B cell (primary cell): ENCODE results near the gene MRTO4. TPM values are rescaled to one million over a fixed set of nuclear protein-coding genes. Genes with fewer than 3 reads are reported as not detected.

Source experiments
- ATAC-seq: fragments of 200-7000 bp; cut with Tn5 transposase; one replicate; pipeline ENCODE4 v1.10.0; 2021; ENCODE audit warnings: low read depth, mild to moderate bottlenecking, moderate number of reproducible peaks, moderate library complexity
- CTCF ChIA-PET: fragments of 350-600 bp; sonication (Branson Sonifier 250); formaldehyde crosslinking; loops from one replicate; lab custom pipeline; 2021; ENCODE audit warnings: antibody characterized with exemption, inconsistent platforms; lab: Charles Lee
- POLR2A ChIA-PET: fragments of 350-600 bp; sonication (Branson Sonifier 250); formaldehyde crosslinking; loops from one replicate; lab custom pipeline; 2021; ENCODE audit warnings: antibody characterized with exemption; lab: Charles Lee
- DNase-seq: peaks from one replicate; pipeline ENCODE4 v3.0.0; 2013
- H2AFZ ChIP-seq: 2 replicates; pipeline ENCODE4 v1.6.1; 2012; ENCODE audit warnings: mild to moderate bottlenecking, low read depth, low read length; ENCODE audit not compliant: insufficient read depth, poor library complexity, severe bottlenecking
- H3K27ac ChIP-seq, 2 donors: 1 replicate in 1 of 2; 2 replicates in 1 of 2; pipeline ENCODE4 v1.5.1; 2012 to 2013; ENCODE audit warnings: low read length in 2 of 2, mild to moderate bottlenecking in 2 of 2, moderate library complexity in 1 of 2
- H3K27me3 ChIP-seq, 4 experiments: fragments of 200-600 bp in 1 of 4; sonication (generic) in 1 of 4; replicated peaks in 1 of 4; 1 replicate in 2 of 4; 2 replicates in 2 of 4; pipeline versions ENCODE4 v1.6.1 to v1.7.0; 2013 to 2016; ENCODE audit warnings: low read length in 3 of 4, mild to moderate bottlenecking in 2 of 4, mixed read lengths in 1 of 4, moderate library complexity in 1 of 4; ENCODE audit not compliant: insufficient read depth in 4 of 4, control insufficient read depth in 3 of 4; ENCODE audit errors: control extremely low read depth in 1 of 4
- H3K36me3 ChIP-seq, 2 experiments: replicated peaks in 1 of 2; 1 replicate in 1 of 2; 2 replicates in 1 of 2; pipeline versions ENCODE4 v1.6.1 to v1.7.1; 2013; ENCODE audit warnings: low read length in 1 of 2; ENCODE audit not compliant: insufficient read depth in 2 of 2, control insufficient read depth in 1 of 2; ENCODE audit errors: control extremely low read depth in 1 of 2, extremely low read depth in 1 of 2
- H3K4me1 ChIP-seq, 2 donors: fragments of 200-600 bp in 1 of 2; sonication (generic) in 1 of 2; 1 replicate in 1 of 2; 2 replicates in 1 of 2; pipeline versions ENCODE4 v1.5.1 to v1.6.1; 2013 to 2017; ENCODE audit warnings: low read length in 2 of 2; ENCODE audit not compliant: control insufficient read depth in 2 of 2, insufficient read depth in 2 of 2
- H3K4me2 ChIP-seq: replicated peaks from 2 replicates; pipeline ENCODE3; 2012; ENCODE audit warnings: mild to moderate bottlenecking, low read depth, low read length; ENCODE audit not compliant: poor library complexity, severe bottlenecking
- H3K4me3 ChIP-seq, 5 experiments: fragments of 200-600 bp in 1 of 5; sonication (generic) in 1 of 5; 1 replicate in 3 of 5; 2 replicates in 2 of 5; pipeline versions ENCODE4 v1.5.1 to v1.7.0; 2011 to 2016; ENCODE audit warnings: low read length in 4 of 5, mild to moderate bottlenecking in 4 of 5, low read depth in 2 of 5, control low read depth in 1 of 5, moderate library complexity in 1 of 5; ENCODE audit not compliant: insufficient read depth in 1 of 5; ENCODE audit errors: control extremely low read depth in 1 of 5, extremely low read depth in 1 of 5
- H3K79me2 ChIP-seq: fragments of 200-600 bp; sonication (generic); one replicate; pipeline ENCODE4 v1.6.0; 2016; ENCODE audit warnings: low read length; ENCODE audit not compliant: control insufficient read depth, insufficient read depth
- H3K9ac ChIP-seq: fragments of 200-600 bp; sonication (generic); 2 replicates; pipeline ENCODE4 v1.6.1; 2017; ENCODE audit warnings: mild to moderate bottlenecking, low read length, moderate library complexity
- H3K9me3 ChIP-seq, 3 donors: one replicate each; pipeline versions ENCODE4 v1.6.1 to v1.7.1; 2013; ENCODE audit warnings: low read length in 2 of 3; ENCODE audit not compliant: control insufficient read depth in 2 of 3, insufficient read depth in 1 of 3; ENCODE audit errors: control extremely low read depth in 1 of 3
- H4K20me1 ChIP-seq: 2 replicates; pipeline ENCODE4 v1.6.0; 2012; ENCODE audit warnings: mild to moderate bottlenecking, low read length; ENCODE audit not compliant: insufficient read depth, control insufficient read depth, poor library complexity, severe bottlenecking
- H3K27ac Mint-ChIP-seq: one replicate; pipeline ENCODE4 v1.8.0; 2021; ENCODE audit warnings: mixed read lengths
- H3K27me3 Mint-ChIP-seq: one replicate; pipeline ENCODE4 v1.8.0; 2021; ENCODE audit warnings: mixed read lengths
- H3K4me1 Mint-ChIP-seq: one replicate; pipeline ENCODE4 v1.8.0; 2021; ENCODE audit warnings: mixed read lengths
- H3K4me3 Mint-ChIP-seq: one replicate; pipeline ENCODE4 v1.8.0; 2021; ENCODE audit warnings: mixed read lengths
- H3K9me3 Mint-ChIP-seq: one replicate; pipeline ENCODE4 v1.8.0; 2022; ENCODE audit warnings: mixed read lengths; ENCODE audit not compliant: insufficient read depth
- EZH2 ChIP-seq: IDR thresholded peaks from 2 replicates; pipeline ENCODE4 v1.6.1; 2012; ENCODE audit warnings: borderline replicate concordance, low read depth, mild to moderate bottlenecking, moderate library complexity, low read length; ENCODE audit not compliant: insufficient read depth, poor library complexity, severe bottlenecking
- WGBS: methylation state at CpG from one replicate; pipeline ENCODE4 v1.1.5; 2013; ENCODE audit warnings: missing lambda C conversion rate; ENCODE audit not compliant: insufficient coverage; 5-methylcytosine and 5-hydroxymethylcytosine counted together
- intact Hi-C: fragments of 100-400 bp; cut with micrococcal nuclease; formaldehyde crosslinking; loops from one replicate; pipeline ENCODE4 v1.10.0; 2022
- polyA plus RNA-seq: library from polyadenylated mRNA; depleted of rRNA; stranded (reverse); fragments of >200 nt; gene quantifications from 2 replicates; pipeline ENCODE4 v1.2.3, GENCODE V29; 2012
- total RNA-seq, 2 donors: library from RNA; stranded (reverse); fragments of 120-200 nt in 1 of 2; gene quantifications; 1 replicate in 1 of 2; 2 replicates in 1 of 2; pipeline versions ENCODE4 v1.2.3 to v1.2.4, GENCODE V29; 2013 to 2022
- TF ChIP-seq, protein P1 (sequence below): fragments of 200-600 bp; IDR thresholded peaks from one replicate; pipeline ENCODE4 v1.8.0; 2022; ENCODE audit warnings: antibody characterized with exemption, mild to moderate bottlenecking

MRTO4 gene
- total and polyA plus RNA-seq, 2 donors (not counting 1 experiment from before 2014, with no cell fraction given), result 10.6 to 28.1 TPM

DNA sequence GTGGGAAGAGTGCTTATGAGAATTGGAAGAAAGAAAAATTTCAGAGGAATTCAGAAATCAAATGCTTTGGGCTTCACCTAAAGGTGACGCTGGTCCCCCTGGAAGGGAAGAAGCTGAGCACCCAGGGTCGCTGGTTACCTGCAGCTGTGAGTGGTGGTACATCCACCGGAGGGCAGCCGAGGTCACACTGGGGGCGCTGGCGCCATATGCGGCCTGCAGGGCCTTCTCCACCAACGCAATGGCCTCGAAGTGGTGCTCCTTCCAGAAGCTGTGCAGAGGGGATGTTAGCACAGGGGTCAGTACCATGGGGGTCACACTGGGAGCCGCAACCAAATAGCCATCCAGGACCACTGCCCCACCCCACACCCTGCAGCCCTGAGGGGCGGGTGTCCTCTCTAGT, 54.3 kb downstream of the MRTO4 start:
- WGBS, result 98% methylated on average over 8 of the region's 11 CpGs
- Histone ChIP-seq H3K4me2 (no peak overlapping the region), H3K4me1 (peaks cover 2 to 3% of the 10 kb centered on the region in 2 donors), H3K27ac (no peak overlapping the region), H3K79me2 (peaks cover 2% of the 10 kb centered on the region), H3K4me3 (no peak overlapping the region), H3K27me3 (no peaks in the 10 kb centered on the region), H2AFZ (no peak overlapping the region), H3K9ac (no peak overlapping the region), H3K9me3 (no peaks in the 10 kb centered on the region), H3K36me3 (peaks cover 6 to 52% of the 10 kb centered on the region in 2 experiments), H4K20me1 (peaks cover 2% of the 10 kb centered on the region)
- Mint-ChIP-seq H3K9me3 (no peaks in the 10 kb centered on the region), H3K27ac (no peak overlapping the region), H3K4me1 (peaks cover 6% of the 10 kb centered on the region), H3K27me3 (no peaks in the 10 kb centered on the region), H3K4me3 (no peak overlapping the region)
- TF ChIP-seq EZH2, result no peak
- TF ChIP-seq, protein P1, sequence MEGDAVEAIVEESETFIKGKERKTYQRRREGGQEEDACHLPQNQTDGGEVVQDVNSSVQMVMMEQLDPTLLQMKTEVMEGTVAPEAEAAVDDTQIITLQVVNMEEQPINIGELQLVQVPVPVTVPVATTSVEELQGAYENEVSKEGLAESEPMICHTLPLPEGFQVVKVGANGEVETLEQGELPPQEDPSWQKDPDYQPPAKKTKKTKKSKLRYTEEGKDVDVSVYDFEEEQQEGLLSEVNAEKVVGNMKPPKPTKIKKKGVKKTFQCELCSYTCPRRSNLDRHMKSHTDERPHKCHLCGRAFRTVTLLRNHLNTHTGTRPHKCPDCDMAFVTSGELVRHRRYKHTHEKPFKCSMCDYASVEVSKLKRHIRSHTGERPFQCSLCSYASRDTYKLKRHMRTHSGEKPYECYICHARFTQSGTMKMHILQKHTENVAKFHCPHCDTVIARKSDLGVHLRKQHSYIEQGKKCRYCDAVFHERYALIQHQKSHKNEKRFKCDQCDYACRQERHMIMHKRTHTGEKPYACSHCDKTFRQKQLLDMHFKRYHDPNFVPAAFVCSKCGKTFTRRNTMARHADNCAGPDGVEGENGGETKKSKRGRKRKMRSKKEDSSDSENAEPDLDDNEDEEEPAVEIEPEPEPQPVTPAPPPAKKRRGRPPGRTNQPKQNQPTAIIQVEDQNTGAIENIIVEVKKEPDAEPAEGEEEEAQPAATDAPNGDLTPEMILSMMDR, result no peak
- no peak for DNase-seq
- CTCF ChIA-PET, result no interaction called here
- POLR2A ChIA-PET, result no interaction called here
- intact Hi-C loops, result no loop called here
- no peak for ATAC-seq

GRCh38 chr1:19306941-19307340, 55.3 kb downstream of the MRTO4 start:
- Histone ChIP-seq H3K36me3 (peaks cover 6 to 51% of the 10 kb centered on the region in 2 experiments), H3K27ac (no peak overlapping the region), H3K9ac (no peak overlapping the region), H3K27me3 (no peaks in the 10 kb centered on the region), H3K4me3 (no peak overlapping the region), H2AFZ (no peak overlapping the region), H3K9me3 (no peaks in the 10 kb centered on the region), H3K79me2 (peaks cover 12% of the 10 kb centered on the region), H4K20me1 (peaks cover 6% of the 10 kb centered on the region), H3K4me2 (no peak overlapping the region), H3K4me1 (peaks cover 9 to 10% of the 10 kb centered on the region in 2 donors)
- H3K27ac Mint-ChIP-seq, result no peak overlapping the region
- no peaks in the 10 kb centered on the region for H3K9me3 Mint-ChIP-seq
- WGBS, result 94% methylated on average over 3 of the region's 6 CpGs
- no peak for DNase-seq
- ChIA-PET CTCF (no interaction called here), POLR2A (no interaction called here)
- H3K4me1 Mint-ChIP-seq, result peaks cover 13% of the 10 kb centered on the region
- H3K4me3 Mint-ChIP-seq, result no peak overlapping the region
- TF ChIP-seq, protein P1, result no peak
- no peak for TF ChIP-seq EZH2
- no peaks in the 10 kb centered on the region for H3K27me3 Mint-ChIP-seq
- intact Hi-C loops, result no loop called here
- no peak for ATAC-seq
